GM19351 (cell line): ENCODE measurements around the gene SF3B4.
"Not testable (repeated sequence)": the region's sequence is repeated elsewhere in the genome, so short reads cannot be mapped to it uniquely, and the experiment has no call there.

ENCODE experiments used
- ATAC-seq: cut with Tn5 transposase; IDR thresholded peaks from one replicate; pipeline ENCODE4 v1.9.1; 2021; ENCODE audit warnings: mild to moderate bottlenecking, moderate library complexity; ENCODE audit not compliant: unreplicated experiment

SF3B4 gene

DNA sequence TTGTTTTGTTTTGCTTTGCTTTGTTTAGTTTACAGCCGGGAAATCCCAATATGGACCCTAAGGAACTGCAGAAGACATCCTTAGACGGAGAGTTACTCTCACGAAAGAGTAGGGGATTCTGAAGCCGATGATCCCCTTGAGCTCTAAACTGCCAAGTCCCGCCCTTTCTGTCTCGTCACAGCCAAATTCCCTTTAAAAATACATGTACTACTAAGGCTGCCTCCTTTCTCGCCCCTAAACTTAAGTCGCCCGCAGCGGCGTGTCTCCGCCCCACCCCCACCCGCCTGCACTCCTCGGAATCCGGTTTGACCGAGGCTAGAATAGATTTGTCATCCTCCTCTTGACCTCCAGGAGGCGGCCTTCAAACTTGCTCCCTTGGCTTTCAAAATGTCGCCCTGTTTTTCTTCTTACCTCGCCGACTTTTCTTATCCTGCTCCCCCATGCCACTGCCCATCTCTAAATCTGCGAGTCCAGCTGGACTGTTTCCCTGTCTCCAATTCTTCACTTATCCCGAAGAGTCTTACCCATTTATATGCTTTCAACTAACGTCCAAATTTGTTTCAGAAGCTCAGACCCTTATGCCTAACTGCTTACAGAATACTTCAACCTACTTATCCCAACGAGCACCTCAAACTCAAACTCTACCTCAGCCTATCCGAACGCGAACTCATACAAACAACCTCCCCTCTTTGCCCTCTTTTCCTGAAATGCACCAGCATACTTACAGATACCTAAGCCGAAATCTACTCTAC is 39.2 kb downstream of the SF3B4 start:
- ATAC-seq, result peak; percentile 27

DNA sequence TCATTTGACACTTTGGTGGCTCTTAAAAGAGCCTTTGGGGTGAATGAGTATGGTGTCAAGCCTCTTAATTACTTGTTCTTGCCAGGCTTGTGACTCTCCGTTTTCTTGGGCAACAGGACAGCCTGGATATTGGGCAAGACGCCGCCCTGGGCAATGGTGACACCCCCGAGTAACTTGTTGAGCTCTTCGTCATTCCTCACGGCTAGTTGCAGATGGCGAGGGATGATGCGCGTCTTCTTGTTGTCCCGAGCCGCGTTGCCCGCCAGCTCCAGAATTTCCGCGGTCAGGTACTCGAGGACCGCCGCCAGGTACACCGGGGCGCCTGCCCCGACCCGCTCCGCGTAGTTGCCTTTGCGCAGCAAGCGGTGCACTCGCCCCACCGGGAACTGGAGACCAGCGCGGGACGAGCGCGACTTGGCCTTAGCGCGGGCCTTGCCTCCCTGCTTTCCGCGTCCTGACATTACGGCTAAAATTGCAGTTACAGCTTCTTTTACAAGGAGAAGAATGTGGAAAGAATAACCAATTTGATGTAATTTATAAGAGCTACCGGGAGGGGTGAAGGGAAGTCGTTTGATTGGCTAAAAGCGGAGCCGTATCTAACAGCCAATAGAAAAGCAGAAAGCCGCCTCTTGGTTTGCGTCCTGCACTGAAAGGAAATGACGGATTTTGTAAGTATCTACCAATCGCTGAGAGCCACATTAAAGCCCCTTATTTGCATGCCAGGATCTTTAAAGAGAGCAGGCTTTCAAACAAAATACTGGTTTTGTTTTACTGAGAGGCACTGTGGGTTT is 40.0 kb downstream of the SF3B4 start:
- peak; percentile 49 for ATAC-seq

- not testable (repeated sequence) for ATAC-seq
Measured at GRCh38 chr1:149887196-149887455, 40.5 kb downstream of the SF3B4 start.

- ATAC-seq, result peak; percentile 56
Measured at GRCh38 chr1:149886396-149887195, 41.0 kb downstream of the SF3B4 start.

- not testable (repeated sequence) for ATAC-seq
Measured at GRCh38 chr1:149886121-149886395, 41.5 kb downstream of the SF3B4 start.

DNA sequence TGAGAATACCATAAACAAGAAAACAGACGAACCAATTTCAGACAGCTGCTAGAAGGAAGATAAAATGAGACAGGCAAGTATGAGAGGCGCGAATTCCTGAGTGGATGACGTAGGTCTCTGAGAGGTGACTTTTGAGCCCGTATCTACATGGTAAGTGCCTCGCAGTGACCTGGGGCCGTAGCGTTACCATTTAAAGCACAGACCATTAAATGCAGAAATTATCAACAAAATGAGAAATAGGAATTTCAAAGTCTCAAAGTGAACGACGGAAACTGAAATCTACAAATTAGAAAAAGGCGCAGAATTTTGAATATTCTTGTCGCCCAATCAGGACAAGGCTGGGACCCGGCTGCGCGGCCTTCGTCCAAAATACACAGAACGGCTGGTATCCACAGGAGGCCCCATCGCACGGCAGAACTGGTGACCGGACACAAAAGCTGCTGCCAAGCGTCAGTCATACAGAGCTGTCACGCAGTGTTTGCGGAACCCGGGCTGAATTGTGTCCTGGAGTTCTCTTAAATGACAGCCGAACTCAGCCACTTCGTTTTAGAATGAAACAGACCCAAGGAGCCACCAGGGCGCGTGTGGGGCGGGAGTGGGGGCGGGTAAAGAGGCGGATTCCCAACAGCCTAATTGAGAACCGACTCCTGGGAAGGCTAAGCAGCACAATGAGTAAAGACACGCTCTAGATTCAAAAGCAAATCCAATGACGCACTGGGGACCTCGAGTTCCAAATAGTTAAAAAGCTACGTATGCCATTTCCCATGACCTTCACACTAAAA is 42.1 kb downstream of the SF3B4 start:
- ATAC-seq, result no peak

- no peak for ATAC-seq
Measured at GRCh38 chr1:149884433-149885338, 42.9 kb downstream of the SF3B4 start.

- ATAC-seq, result no peak
Measured at GRCh38 chr1:149883598-149884247, 43.9 kb downstream of the SF3B4 start.

- ATAC-seq, result no peak
Measured at GRCh38 chr1:149881876-149882275, 45.7 kb downstream of the SF3B4 start.

GRCh38 chr1:149879556-149879955 is 48.0 kb downstream of the SF3B4 start:
- ATAC-seq, result no peak

DNA sequence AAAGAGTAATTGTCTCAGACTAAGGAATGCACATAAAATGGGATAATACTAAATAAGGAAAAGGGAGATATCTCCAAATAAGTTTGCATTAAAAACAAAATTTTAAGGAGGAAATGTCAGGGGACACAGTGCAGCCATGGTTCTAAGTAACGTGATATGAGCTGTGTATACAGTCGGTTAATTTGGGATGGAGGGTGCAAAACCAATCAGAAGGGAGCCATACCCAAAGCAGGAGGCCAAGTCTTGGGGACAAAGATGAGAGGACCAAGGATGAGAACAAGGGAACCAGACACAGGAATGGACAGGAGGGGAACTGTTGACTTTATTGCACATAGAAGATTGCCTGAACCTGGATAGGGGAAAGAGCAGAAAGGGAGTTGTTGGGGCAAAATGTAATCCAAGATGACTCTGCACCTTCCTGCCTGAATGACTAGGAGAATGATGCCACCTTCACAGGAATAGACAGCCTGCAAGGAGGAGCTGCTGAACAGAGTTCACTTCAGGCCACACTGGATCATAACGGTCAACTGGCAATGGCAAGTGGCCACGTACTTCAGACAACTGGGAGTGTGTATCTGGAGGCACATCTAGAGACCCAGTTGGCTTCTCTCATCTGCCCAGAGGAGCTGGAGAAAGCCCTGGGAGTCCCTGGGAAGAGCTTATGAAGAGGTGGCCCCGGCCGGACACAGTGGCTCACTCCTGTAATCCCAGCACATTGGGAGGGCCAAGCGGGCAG is 50.2 kb downstream of the SF3B4 start:
- ATAC-seq, result no peak
